HepG2 (cell line): ENCODE measurements around the gene OSBPL2. TPM values are rescaled to one million over a fixed set of nuclear protein-coding genes. Genes with fewer than 3 reads are reported as not detected.

Experiments
- ATAC-seq: fragments of 200-7000 bp; cut with Tn5 transposase; 3 replicates; pipeline ENCODE4 v1.9.1; 2020; ENCODE audit warnings: mild to moderate bottlenecking, moderate library complexity
- BruUV-seq: library from RNA; stranded (reverse); fragments of 400-500 nt; replicated peaks from 2 replicates; lab custom pipeline; 2021; lab: Mats Ljungman, UMichigan
- CTCF ChIA-PET: fragments of 300-600 bp; formaldehyde crosslinking; extraction: SDS; loops from one replicate; lab custom pipeline; 2021; ENCODE audit warnings: low total read pairs, inconsistent platforms, low intra/inter-chr PET ratio; lab: Yijun Ruan, JAX
- POLR2A ChIA-PET: fragments of 350-600 bp; sonication (Branson Sonifier 250); formaldehyde crosslinking; loops from one replicate; lab custom pipeline; 2020; ENCODE audit warnings: antibody characterized with exemption, inconsistent platforms; lab: Yijun Ruan, JAX
- DNase-seq: peaks from one replicate; pipeline ENCODE4 v3.0.0-alpha.2; 2015; ENCODE audit warnings: low spot score
- FAIRE-seq: peaks from 3 replicates; lab custom pipeline; 2011; peaks lifted over from hg19 to GRCh38; lab: Jason Lieb, UNC
- H2AFZ ChIP-seq: one replicate; pipeline ENCODE4 v1.6.1; 2011; ENCODE audit warnings: low read length, inconsistent platforms
- H3K27ac ChIP-seq: fragments of 300-600 bp; 3 replicates; pipeline ENCODE4 v1.8.0; 2011; ENCODE audit warnings: mixed run types, mild to moderate bottlenecking, mixed read lengths, low read length, inconsistent platforms; ENCODE audit not compliant: insufficient read depth; ENCODE audit errors: extremely low read length
- H3K27me3 ChIP-seq, 2 experiments: fragments of 200-600 bp in 1 of 2; 2 replicates in 1 of 2; 3 replicates in 1 of 2; pipeline versions ENCODE4 v1.6.0 to v1.8.0; 2011; ENCODE audit warnings: low read length in 2 of 2, mild to moderate bottlenecking in 2 of 2, moderate library complexity in 2 of 2, inconsistent platforms in 1 of 2; ENCODE audit not compliant: insufficient read depth in 2 of 2, control insufficient read depth in 1 of 2
- H3K36me3 ChIP-seq, 2 experiments: fragments of 200-600 bp in 1 of 2; replicated peaks in 1 of 2; 2 replicates in 1 of 2; 3 replicates in 1 of 2; pipeline versions ENCODE4 v1.5.1 to v1.8.0; 2011; ENCODE audit warnings: low read length in 2 of 2, inconsistent platforms in 1 of 2; ENCODE audit not compliant: insufficient read depth in 2 of 2, control insufficient read depth in 1 of 2
- H3K4me1 ChIP-seq: 2 replicates; pipeline ENCODE4 v1.5.1; 2012; ENCODE audit warnings: low read length, inconsistent platforms; ENCODE audit not compliant: insufficient read depth
- H3K4me2 ChIP-seq: 2 replicates; pipeline ENCODE4 v1.6.0; 2011; ENCODE audit warnings: low read depth, low read length, inconsistent platforms
- H3K4me3 ChIP-seq, 3 experiments: fragments of 200-600 bp in 1 of 3; sonication (generic), shearing (Covaris generic) in 1 of 3; replicated peaks in 1 of 3; 2 replicates each; pipeline ENCODE4 v1.5.1; 2011 to 2016; ENCODE audit warnings: low read length in 3 of 3, inconsistent platforms in 2 of 3, low read depth in 2 of 3, mild to moderate bottlenecking in 2 of 3, control low read depth in 1 of 3, mixed read lengths in 1 of 3; ENCODE audit not compliant: insufficient read depth in 1 of 3
- H3K79me2 ChIP-seq: one replicate; pipeline ENCODE4 v1.6.1; 2011; ENCODE audit warnings: low read length, inconsistent platforms; ENCODE audit not compliant: insufficient read depth
- H3K9ac ChIP-seq: 2 replicates; pipeline ENCODE4 v1.6.0; 2011; ENCODE audit warnings: mild to moderate bottlenecking, low read depth, low read length, inconsistent platforms; ENCODE audit not compliant: insufficient read depth
- H3K9me3 ChIP-seq: 2 replicates; pipeline ENCODE4 v1.5.1; 2012; ENCODE audit warnings: mild to moderate bottlenecking, low read length
- H4K20me1 ChIP-seq: 2 replicates; pipeline ENCODE4 v1.6.0; 2011; ENCODE audit warnings: inconsistent platforms, mild to moderate bottlenecking, low read length, moderate library complexity; ENCODE audit not compliant: insufficient read depth
- CENPT ChIP-seq: sonication (generic); formaldehyde crosslinking; IDR thresholded peaks from 2 replicates; pipeline ENCODE4 v1.8.0; 2022; ENCODE audit warnings: low read depth, mild to moderate bottlenecking, moderate library complexity, missing genetic modification reagents
- GTF2F1 ChIP-seq: fragments of 150-350 bp; IDR thresholded peaks from 2 replicates; pipeline ENCODE4 v1.6.1; 2014; ENCODE audit warnings: low read length
- JARID2 ChIP-seq: sonication (generic); formaldehyde crosslinking; IDR thresholded peaks from 2 replicates; pipeline ENCODE4 v1.8.1; 2023; ENCODE audit warnings: missing genetic modification reagents, inconsistent platforms; ENCODE audit not compliant: insufficient replicate concordance
- MEF2D ChIP-seq: sonication (generic); formaldehyde crosslinking; IDR thresholded peaks from 2 replicates; pipeline ENCODE4 v1.5.1; 2020; ENCODE audit warnings: mild to moderate bottlenecking, missing genetic modification reagents
- SMYD3 ChIP-seq: sonication (generic); formaldehyde crosslinking; IDR thresholded peaks from 2 replicates; pipeline ENCODE4 v1.8.1; 2023; ENCODE audit warnings: mild to moderate bottlenecking, missing genetic modification reagents
- ZNF354B ChIP-seq: sonication (generic); formaldehyde crosslinking; IDR thresholded peaks from 2 replicates; pipeline ENCODE4 v1.8.0; 2022; ENCODE audit warnings: mild to moderate bottlenecking, missing genetic modification reagents
- WGBS: methylation state at CpG from one replicate; pipeline ENCODE4 v1.1.6; 2017; ENCODE audit warnings: low lambda C conversion rate; 5-methylcytosine and 5-hydroxymethylcytosine counted together
- in situ Hi-C: cut with HindIII; loops from 2 replicates; pipeline ENCODE4 v1.10.0; 2017; ENCODE audit warnings: low pct_unique_long_range_greater_than_20kb; ENCODE audit not compliant: extremely low pct_ligation_motif_present
- intact Hi-C: fragments of 100-400 bp; cut with micrococcal nuclease; formaldehyde crosslinking; loops from one replicate; pipeline ENCODE4 v1.10.0; 2022; ENCODE audit not compliant: unreplicated experiment
- polyA plus RNA-seq, 8 experiments: library from polyadenylated mRNA; depleted of rRNA in 3 of 8; stranded (reverse) in 7 of 8; unstranded in 1 of 8; fragments of >200 nt; fragmentation: Illumina TruSeq in 4 of 8; extraction: Trizol in 4 of 8; gene quantifications; 2 replicates each; pipeline versions ENCODE4 v1.2.1 to v1.2.3, GENCODE V29; 2011 to 2016; ENCODE audit warnings: low read depth in 4 of 8, missing spikeins in 1 of 8, mixed read lengths in 1 of 8; ENCODE audit not compliant: insufficient read depth in 1 of 8
- total RNA-seq, 5 experiments: library from RNA; depleted of rRNA; stranded (reverse); fragments of >200 nt; fragmentation: Illumina TruSeq; extraction: Trizol; gene quantifications; 2 replicates each; pipeline ENCODE4 v1.2.3, GENCODE V29; 2016; ENCODE audit warnings: low read depth in 1 of 5
- TF ChIP-seq, protein P1 (sequence below): sonication (generic); formaldehyde crosslinking; IDR thresholded peaks from 2 replicates; pipeline ENCODE4 v1.4.0; 2020; ENCODE audit warnings: mild to moderate bottlenecking, low read depth, missing genetic modification reagents
- TF ChIP-seq, protein P2 (sequence below): sonication (generic); formaldehyde crosslinking; IDR thresholded peaks from 2 replicates; pipeline ENCODE4 v1.5.1; 2020; ENCODE audit warnings: mild to moderate bottlenecking, missing genetic modification reagents, moderate library complexity

OSBPL2 gene
- total and polyA plus RNA-seq, 2 of the 13 experiments (the other 11 are each of a cell fraction or from before 2014, with no cell fraction given), result 18.5 to 37.4 TPM

DNA sequence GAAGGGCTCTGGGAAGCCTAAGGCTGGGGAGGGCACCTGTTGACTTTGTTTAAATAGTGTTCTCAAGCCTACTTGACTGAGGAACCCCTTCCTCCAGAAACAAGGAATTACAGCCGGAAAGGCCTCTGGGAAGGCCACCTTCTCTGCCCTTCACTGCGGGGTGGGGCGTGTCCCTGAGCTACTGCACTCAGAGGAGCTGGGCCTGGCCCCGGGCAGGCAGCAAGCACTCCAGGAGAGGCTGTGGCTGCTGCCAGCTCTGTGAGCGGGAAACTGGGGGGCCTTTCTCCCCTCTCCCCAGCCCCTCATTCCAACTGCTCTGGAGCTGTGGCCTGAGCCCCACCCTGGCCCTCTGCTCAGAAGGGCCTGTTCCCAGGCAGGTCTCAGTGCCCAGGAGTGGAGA is 4.0 kb upstream of the OSBPL2 start:
- Histone ChIP-seq H3K27ac (no peak overlapping the region), H3K4me3 (no peak overlapping the region), H3K4me1 (peaks cover 20% of the 10 kb centered on the region), H2AFZ (no peak overlapping the region), H3K4me2 (no peak overlapping the region)
- intact Hi-C loops (no loop called here), in situ Hi-C loops (no loop called here)
- no peak for ATAC-seq
- BruUV-seq, result no TSS peak
- TF ChIP-seq JARID2, result no peak
- TF ChIP-seq, protein P1, sequence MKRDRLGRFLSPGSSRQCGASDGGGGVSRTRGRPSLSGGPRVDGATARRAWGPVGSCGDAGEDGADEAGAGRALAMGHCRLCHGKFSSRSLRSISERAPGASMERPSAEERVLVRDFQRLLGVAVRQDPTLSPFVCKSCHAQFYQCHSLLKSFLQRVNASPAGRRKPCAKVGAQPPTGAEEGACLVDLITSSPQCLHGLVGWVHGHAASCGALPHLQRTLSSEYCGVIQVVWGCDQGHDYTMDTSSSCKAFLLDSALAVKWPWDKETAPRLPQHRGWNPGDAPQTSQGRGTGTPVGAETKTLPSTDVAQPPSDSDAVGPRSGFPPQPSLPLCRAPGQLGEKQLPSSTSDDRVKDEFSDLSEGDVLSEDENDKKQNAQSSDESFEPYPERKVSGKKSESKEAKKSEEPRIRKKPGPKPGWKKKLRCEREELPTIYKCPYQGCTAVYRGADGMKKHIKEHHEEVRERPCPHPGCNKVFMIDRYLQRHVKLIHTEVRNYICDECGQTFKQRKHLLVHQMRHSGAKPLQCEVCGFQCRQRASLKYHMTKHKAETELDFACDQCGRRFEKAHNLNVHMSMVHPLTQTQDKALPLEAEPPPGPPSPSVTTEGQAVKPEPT (CRISPR knock-in tag), result no peak
- TF ChIP-seq, protein P2, sequence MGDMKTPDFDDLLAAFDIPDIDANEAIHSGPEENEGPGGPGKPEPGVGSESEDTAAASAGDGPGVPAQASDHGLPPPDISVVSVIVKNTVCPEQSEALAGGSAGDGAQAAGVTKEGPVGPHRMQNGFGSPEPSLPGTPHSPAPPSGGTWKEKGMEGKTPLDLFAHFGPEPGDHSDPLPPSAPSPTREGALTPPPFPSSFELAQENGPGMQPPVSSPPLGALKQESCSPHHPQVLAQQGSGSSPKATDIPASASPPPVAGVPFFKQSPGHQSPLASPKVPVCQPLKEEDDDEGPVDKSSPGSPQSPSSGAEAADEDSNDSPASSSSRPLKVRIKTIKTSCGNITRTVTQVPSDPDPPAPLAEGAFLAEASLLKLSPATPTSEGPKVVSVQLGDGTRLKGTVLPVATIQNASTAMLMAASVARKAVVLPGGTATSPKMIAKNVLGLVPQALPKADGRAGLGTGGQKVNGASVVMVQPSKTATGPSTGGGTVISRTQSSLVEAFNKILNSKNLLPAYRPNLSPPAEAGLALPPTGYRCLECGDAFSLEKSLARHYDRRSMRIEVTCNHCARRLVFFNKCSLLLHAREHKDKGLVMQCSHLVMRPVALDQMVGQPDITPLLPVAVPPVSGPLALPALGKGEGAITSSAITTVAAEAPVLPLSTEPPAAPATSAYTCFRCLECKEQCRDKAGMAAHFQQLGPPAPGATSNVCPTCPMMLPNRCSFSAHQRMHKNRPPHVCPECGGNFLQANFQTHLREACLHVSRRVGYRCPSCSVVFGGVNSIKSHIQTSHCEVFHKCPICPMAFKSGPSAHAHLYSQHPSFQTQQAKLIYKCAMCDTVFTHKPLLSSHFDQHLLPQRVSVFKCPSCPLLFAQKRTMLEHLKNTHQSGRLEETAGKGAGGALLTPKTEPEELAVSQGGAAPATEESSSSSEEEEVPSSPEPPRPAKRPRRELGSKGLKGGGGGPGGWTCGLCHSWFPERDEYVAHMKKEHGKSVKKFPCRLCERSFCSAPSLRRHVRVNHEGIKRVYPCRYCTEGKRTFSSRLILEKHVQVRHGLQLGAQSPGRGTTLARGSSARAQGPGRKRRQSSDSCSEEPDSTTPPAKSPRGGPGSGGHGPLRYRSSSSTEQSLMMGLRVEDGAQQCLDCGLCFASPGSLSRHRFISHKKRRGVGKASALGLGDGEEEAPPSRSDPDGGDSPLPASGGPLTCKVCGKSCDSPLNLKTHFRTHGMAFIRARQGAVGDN (CRISPR knock-in tag), result peak; percentile 11; the same call in 1 of the 2 replicates
- no peak for TF ChIP-seq GTF2F1
- no peak for TF ChIP-seq CENPT (CRISPR knock-in tag)
- 0 out of 2 replicates have a peak, but pooled peaks have one; percentile 15 for TF ChIP-seq ZNF354B (CRISPR knock-in tag)
- TF ChIP-seq SMYD3 (CRISPR knock-in tag), result no peak
- TF ChIP-seq MEF2D (CRISPR knock-in tag), result 0 out of 2 replicates have a peak, but pooled peaks have one; percentile 11
- TF ChIP-seq, all 625 proteins: peak for 3
- Histone ChIP-seq H4K20me1 (peaks cover 4% of the 10 kb centered on the region; the same call in 1 of the 2 replicates), H3K9ac (no peak overlapping the region), H3K36me3 (no peaks in the 10 kb centered on the region), H3K79me2 (peaks cover 5% of the 10 kb centered on the region), H3K27me3 (peaks cover 5 to 25% of the 10 kb centered on the region in 2 experiments; a peak in 3 of 5 replicates), H3K9me3 (no peaks in the 10 kb centered on the region)
- FAIRE-seq, result no peak
- WGBS, result 10% methylated on average over 5 of the region's 5 CpGs
- DNase-seq, result no peak
- CTCF ChIA-PET, result no interaction called here
- POLR2A ChIA-PET, result no interaction called here
